GM12874 (cell line): Measurements from ENCODE around the gene TUBA4A.
A peak's percentile ranks its signal among the peaks of the same experiment; 100 is the strongest.

Experiments used
- CTCF ChIP-seq: IDR thresholded peaks from 2 replicates; pipeline ENCODE4 v1.5.1; 2011; ENCODE audit warnings: low read depth, mild to moderate bottlenecking, control low read depth, low read length, moderate library complexity; ENCODE audit not compliant: insufficient read depth

The TUBA4A gene

DNA sequence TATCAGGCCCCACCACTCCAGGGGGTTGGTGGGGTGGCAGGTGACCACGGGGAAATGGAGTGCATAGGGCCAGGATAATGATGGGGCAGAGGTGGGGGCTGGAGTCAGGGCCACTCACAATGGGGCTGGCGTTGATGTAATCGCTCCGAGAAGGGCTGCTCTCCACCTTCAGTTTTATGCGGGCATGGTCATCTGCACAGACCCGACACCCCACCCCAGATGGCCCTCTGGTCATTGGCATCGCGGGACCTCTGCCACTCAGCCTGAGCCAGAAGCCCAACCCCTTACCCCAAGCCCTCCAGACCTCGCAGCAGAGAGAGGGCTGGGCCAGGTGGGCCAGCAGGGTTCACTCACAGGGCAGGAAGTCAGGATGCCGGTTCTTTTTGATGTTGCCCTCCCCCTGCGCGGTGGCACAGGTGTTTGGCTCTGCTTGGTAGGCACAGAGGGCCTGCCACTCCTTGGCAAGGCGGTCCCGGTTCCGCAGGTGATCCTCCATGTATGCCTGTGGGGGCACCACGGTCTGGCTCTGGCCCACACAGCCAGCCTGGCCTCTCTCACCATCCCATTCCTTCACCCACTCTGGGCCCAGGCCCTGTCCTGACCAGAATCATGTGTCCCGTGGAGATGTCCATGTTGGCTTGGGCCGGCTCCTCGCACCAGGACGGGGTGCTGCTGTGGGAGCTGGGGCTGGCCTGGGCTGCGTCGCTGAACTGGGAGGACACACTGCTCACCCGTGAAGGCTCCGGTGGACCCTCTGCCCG, 43.1 kb upstream of the TUBA4A start:
- TF ChIP-seq CTCF, result no peak

DNA sequence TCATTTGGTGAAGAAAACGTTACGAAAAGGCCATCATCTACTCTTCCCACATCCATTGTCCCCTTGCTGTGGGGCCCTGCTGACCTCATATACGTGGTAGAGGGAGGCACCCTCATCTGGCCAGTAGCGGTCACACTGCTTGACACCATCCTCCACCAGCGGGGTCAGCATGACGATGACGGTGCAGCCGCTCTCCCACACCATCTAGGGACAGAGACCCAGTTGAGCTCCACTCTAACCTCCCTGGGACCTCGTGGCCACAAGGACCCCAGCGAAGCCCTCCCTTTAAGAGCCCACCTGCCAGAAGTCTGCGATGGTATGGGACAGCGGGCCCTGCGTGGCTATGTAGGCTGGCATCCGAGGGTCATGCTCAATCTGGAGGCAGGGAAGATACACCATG, 42.4 kb upstream of the TUBA4A start:
- TF ChIP-seq CTCF, result no peak

DNA sequence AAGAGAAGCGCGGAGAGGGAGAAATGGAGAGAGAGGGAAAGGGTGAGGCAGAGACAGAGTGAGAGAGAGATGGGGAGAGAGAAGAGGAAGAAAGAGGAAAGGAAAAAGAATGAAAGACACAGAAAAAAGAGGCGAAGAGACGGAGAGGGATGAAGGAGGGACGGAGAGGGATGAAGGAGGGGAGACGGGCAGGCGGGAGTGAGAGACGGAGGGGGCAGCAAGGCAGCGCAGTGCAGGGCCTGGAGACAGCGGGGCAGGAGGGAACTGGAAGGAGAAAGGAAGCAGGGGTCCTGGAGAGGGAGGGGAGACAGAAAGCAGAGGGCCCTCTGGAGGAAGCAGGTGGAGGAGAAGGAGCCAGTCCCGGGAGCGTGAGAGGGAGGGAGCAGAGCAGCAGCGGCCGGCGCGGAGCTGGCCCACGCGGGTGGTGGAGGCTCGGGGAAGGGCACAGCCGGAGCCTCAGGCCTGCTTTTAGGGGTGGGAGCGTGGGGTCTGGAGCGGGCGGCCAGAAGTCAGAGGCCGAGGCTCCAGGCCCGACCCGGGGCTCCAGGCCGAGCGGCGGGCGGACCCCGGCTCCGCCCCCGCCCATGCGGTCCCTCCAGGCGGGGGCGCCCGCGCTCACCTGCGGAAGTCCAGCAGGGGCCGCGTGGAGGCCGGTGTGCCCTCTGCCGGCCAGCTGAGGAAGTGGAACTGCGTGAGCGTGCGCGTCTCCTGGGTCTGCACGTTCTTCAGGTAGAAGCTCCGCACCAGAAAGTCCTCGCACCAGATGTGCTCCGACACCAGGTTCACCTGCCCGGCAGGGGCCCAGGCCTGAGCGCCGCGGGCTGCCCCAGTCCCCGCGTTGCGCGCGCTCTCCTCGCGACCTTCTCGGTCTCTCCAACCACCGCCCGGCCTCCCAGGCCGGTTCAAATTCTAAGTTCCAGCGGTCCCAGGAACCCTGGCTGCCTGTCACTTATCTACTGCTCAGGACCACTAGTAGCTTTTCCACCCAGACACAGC, 40.9 kb upstream of the TUBA4A start:
- TF ChIP-seq CTCF, result peak; percentile 100

GRCh38 chr2:219293736-219294231, 40.1 kb upstream of the TUBA4A start:
- no peak for TF ChIP-seq CTCF

DNA sequence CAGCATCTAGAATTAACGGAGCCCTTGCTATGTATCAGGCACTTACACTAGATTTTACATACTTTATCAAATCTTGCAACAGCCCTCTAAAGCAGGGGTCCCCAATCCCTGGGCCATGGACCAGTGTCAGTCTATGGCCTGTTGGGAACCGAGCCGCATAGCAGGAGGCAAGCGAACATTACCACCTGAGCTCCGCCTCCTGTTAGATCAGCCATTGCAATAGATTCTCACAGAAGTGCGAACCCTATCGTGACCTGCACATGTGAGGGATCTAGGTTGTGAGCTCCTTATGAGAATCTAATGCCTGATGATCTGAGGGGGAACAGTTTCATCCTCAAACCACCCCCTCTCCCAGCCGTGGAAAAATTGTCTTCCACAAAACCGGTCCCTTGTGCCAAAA, 38.9 kb upstream of the TUBA4A start:
- TF ChIP-seq CTCF, result no peak

GRCh38 chr2:219291910-219292490, 38.3 kb upstream of the TUBA4A start:
- TF ChIP-seq CTCF, result no peak

- TF ChIP-seq CTCF, result no peak
Measured at GRCh38 chr2:219291394-219291793, 37.7 kb upstream of the TUBA4A start.
